ENCODE data around the gene SMAD7. TPM values are rescaled to one million over a fixed set of nuclear protein-coding genes. Genes with fewer than 3 reads are reported as not detected.

The SMAD7 gene
- total RNA-seq, 2 experiments from 2014 or later, result 17.4 to 18.1 TPM

GRCh38 chr18:48886520-48887293, 64.1 kb downstream of the SMAD7 start:
- no peak for ATAC-seq
- H3K27me3 Mint-ChIP-seq, result no peaks in the 10 kb centered on the region
- intact Hi-C loops (cut with micrococcal nuclease), result no loop called here
- TF ChIP-seq CTCF (IDR thresholded peaks at IDR 0.05), result no peak
- POLR2A ChIA-PET, result no interaction called here
- no peak for DNase-seq
- no peaks in the 10 kb centered on the region for H3K9me3 Mint-ChIP-seq
- H3K27ac Mint-ChIP-seq, result no peak overlapping the region
- H3K4me3 Mint-ChIP-seq, result no peak overlapping the region
- no peaks in the 10 kb centered on the region for H3K4me1 Mint-ChIP-seq (ENCODE audit: low read depth)
- CTCF ChIA-PET, result no interaction called here
- H3K36me3 Mint-ChIP-seq (ENCODE audit: low read depth), result no peaks in the 10 kb centered on the region

DNA sequence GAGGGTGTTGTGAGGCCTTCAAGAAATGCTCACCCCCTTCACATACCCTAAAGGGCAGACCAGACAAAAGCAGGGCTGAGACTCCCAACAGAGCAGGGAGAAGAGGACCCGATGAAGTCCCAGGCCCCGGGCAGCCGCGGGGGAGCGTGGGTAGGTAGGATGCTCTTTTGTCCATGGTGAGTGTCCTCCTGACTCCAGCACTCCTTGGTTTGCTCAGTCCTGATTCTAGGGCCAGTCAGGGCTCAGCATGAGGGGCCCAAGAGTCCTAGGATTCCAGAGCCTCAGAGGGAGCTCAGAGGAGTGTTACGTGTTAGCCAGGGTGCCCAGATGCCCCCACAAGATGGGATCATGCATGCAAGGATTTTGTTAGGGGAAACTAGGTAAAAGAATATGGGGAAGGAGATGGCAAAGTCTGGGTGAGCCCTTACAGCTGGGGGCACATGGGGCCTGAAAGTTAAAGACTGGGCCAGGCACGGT, 64.8 kb downstream of the SMAD7 start:
- intact Hi-C loops (cut with micrococcal nuclease), result no loop called here

DNA sequence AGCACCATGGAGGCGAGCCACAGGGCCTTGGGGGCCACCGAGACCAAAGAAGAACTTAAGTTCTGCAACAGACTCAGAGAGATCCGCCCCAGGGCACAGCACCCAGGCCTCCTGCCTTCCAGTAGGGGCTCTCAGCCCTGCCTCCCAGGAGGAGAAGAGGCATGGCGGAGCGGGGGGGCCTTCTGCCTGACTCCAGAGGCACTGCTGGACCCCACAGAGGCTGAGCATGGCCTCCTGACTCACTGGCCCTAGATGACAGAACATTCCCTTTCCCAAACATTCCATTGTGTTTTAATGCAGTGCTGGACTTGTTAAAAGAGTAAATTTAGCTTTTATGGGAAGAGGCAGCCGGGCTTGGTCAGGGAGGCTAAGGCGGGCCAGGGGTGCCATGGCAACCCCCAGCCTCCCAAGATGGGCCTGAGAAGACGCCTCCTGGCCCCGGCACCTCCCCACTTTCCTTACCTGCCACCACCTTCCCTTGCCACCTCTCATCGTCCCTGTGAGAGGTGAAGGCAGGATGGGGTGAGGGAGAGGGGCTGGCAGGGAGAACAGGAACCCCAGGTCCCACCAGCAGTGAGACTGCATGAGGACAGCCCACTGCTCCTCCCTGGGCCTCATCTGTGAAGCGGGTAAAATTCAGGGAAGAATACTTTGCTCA, 65.4 kb downstream of the SMAD7 start:
- Mint-ChIP-seq H3K27me3 (no peaks in the 10 kb centered on the region), H3K4me3 (no peak overlapping the region), H3K4me1 (ENCODE audit: low read depth) (peaks cover 2% of the 10 kb centered on the region), H3K9me3 (no peaks in the 10 kb centered on the region), H3K36me3 (ENCODE audit: low read depth) (no peaks in the 10 kb centered on the region), H3K27ac (no peak overlapping the region)
- ChIA-PET POLR2A (no interaction called here), CTCF (no interaction called here)
- intact Hi-C loops (cut with micrococcal nuclease), result no loop called here
- DNase-seq, result no peak
- ATAC-seq, result no peak
- TF ChIP-seq CTCF (IDR thresholded peaks at IDR 0.05), result no peak

More for the DNA sequence above, 64.8 kb downstream of the SMAD7 start:
- ChIA-PET POLR2A (no interaction called here), CTCF (no interaction called here)
- Mint-ChIP-seq H3K36me3 (ENCODE audit: low read depth) (no peaks in the 10 kb centered on the region), H3K4me3 (no peak overlapping the region), H3K9me3 (no peaks in the 10 kb centered on the region), H3K27me3 (no peaks in the 10 kb centered on the region), H3K27ac (no peak overlapping the region), H3K4me1 (ENCODE audit: low read depth) (no peaks in the 10 kb centered on the region)
- TF ChIP-seq CTCF (IDR thresholded peaks at IDR 0.05), result no peak
- no peak for DNase-seq
- ATAC-seq, result no peak

DNA sequence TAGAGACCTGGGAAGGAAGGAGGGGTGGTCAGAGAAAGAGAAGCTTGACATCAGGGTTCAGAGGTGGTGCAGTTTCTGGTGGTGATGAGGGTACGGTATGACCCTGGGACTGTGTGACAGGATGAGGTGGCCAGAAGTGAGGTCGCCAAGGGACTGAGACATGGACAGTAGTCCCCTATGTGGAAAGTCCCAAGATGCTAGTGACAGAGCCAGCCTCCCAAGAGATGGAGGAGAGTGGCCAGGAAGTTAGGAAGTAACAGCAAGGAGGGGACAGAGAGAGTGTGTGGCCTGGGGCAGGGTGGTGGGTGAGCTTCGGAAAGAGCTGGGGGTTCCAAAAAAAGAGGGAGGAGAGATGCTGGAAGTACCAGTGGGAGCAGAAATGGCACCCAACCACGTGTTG, 66.0 kb downstream of the SMAD7 start:
- ATAC-seq, result no peak
- no peaks in the 10 kb centered on the region for H3K27me3 Mint-ChIP-seq

More for the DNA sequence above, 66.0 kb downstream of the SMAD7 start:
- H3K4me1 Mint-ChIP-seq (ENCODE audit: low read depth), result peaks cover 2% of the 10 kb centered on the region
- no peaks in the 10 kb centered on the region for H3K9me3 Mint-ChIP-seq
- no peaks in the 10 kb centered on the region for H3K36me3 Mint-ChIP-seq (ENCODE audit: low read depth)
- CTCF ChIA-PET, result no interaction called here
- POLR2A ChIA-PET, result no interaction called here
- TF ChIP-seq CTCF (IDR thresholded peaks at IDR 0.05), result no peak
- intact Hi-C loops (cut with micrococcal nuclease), result no loop called here
- no peak overlapping the region for H3K4me3 Mint-ChIP-seq
- no peak overlapping the region for H3K27ac Mint-ChIP-seq
- DNase-seq, result no peak

Measured in activated CD8-positive, alpha-beta T cell treated with anti-CD3 and anti-CD28 coated beads for 36 hours (primary cell).